ENCODE measurements around the gene DPYSL5.

- no peak for TF ChIP-seq POLR2A (IDR thresholded peaks at IDR 0.05)
- TF ChIP-seq, protein P1, sequence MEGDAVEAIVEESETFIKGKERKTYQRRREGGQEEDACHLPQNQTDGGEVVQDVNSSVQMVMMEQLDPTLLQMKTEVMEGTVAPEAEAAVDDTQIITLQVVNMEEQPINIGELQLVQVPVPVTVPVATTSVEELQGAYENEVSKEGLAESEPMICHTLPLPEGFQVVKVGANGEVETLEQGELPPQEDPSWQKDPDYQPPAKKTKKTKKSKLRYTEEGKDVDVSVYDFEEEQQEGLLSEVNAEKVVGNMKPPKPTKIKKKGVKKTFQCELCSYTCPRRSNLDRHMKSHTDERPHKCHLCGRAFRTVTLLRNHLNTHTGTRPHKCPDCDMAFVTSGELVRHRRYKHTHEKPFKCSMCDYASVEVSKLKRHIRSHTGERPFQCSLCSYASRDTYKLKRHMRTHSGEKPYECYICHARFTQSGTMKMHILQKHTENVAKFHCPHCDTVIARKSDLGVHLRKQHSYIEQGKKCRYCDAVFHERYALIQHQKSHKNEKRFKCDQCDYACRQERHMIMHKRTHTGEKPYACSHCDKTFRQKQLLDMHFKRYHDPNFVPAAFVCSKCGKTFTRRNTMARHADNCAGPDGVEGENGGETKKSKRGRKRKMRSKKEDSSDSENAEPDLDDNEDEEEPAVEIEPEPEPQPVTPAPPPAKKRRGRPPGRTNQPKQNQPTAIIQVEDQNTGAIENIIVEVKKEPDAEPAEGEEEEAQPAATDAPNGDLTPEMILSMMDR (IDR thresholded peaks at IDR 0.05) = no peak
These were observed 99.2 kb downstream of the DPYSL5 start for GRCh38 chr2:26946841-26947784.
